IPS-18c (cell line): ENCODE measurements around the gene ARHGEF2.
A peak's percentile ranks its signal among the peaks of the same experiment; 100 is the strongest.
"Not testable (repeated sequence)": the region's sequence is repeated elsewhere in the genome, so short reads cannot be mapped to it uniquely, and the experiment has no call there.

Source experiments
- H3K4me3 ChIP-seq: 2 replicates; pipeline ENCODE4 v1.7.0; 2013; ENCODE audit warnings: low read depth, mild to moderate bottlenecking, low read length, moderate library complexity; ENCODE audit not compliant: insufficient read depth
- H3K9me3 ChIP-seq: one replicate; pipeline ENCODE4 v1.6.1; 2013; ENCODE audit warnings: mild to moderate bottlenecking, low read length, moderate library complexity; ENCODE audit not compliant: control insufficient read depth, insufficient read depth

ARHGEF2 gene

DNA sequence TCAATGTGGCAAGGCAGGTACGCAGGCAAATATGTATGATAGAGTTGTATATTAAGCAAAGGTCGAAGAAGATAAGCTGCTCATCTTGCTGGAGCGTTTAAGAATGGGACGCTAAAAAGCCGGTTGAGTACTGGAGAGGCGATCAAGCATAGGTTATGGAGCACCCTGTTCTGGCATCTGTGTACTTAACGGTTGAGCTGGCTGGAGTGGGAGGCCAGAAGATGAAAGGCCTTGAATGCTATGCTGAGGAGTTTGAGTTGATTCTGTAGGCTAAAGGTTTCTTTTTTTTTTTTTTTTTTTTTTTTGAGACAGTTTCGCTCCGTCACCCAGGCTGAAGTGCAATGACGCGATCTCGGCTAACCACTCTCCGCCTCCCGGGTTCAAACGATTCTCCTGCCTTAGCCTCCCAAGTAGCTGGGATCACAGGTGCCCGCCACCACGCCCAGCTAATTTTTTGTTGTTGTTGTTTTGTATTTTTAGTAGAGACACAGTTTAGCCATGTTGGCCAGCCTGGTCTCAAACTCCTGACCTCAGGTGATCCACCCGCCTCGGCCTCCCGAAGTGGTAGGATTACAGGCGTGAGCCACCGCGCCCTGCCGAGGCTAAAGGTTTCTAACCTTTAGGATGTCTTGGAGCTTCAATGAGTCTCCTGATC is 43.3 kb downstream of the ARHGEF2 start:
- Histone ChIP-seq H3K9me3 (no peaks in the 10 kb centered on the region), H3K4me3 (peak overlapping the region; percentile 95)

DNA sequence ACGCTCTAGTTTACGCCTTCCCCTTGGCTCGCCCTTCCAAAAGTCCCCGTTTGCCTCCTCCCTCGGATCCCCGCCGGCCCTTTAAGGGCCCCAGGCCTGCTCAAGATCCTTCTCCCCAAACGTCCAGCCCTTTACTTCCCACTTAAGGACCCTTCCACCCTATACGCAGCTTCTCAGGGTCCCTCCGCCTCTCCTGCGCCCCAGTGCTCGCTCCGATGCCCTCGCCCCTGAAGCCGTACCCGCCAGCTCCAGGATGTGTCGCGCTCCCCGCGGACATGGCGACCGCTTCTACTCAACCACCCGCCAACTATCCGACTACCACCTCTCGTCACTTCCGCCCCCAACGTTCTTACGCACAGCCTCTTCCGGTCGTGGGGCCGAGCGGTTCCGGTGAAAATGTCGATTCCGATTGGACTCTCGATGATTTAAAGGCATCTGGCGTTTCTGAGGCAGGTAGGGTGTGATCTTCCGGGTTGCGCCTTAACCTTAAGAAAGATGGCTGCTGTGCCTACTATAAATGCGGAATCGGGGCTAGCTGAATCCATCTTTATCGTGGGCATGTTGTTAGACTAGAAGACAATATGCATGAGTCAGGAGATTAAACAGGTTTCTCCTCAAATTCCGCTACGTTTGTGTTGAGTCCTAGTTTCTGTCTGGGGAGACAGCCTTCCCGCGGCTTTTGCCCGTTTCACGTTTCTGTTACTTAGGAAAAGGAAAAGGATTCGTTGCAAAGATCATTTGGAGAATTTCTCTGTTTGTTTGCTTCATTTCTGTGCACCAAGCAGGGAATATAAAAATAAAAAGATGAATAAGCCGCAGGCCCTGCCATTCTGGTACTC is 44.0 kb downstream of the ARHGEF2 start, which contains the start of gene KHDC4:
Gene KHDC4 (minus strand): TSS at position 317 of the 839 bp plus-strand sequence. CDS start 40 bp downstream, at position 277.
- Histone ChIP-seq H3K4me3 (peak within 1 kb of the TSS; percentile 95), H3K9me3 (no peaks in the 10 kb centered on the region)

DNA sequence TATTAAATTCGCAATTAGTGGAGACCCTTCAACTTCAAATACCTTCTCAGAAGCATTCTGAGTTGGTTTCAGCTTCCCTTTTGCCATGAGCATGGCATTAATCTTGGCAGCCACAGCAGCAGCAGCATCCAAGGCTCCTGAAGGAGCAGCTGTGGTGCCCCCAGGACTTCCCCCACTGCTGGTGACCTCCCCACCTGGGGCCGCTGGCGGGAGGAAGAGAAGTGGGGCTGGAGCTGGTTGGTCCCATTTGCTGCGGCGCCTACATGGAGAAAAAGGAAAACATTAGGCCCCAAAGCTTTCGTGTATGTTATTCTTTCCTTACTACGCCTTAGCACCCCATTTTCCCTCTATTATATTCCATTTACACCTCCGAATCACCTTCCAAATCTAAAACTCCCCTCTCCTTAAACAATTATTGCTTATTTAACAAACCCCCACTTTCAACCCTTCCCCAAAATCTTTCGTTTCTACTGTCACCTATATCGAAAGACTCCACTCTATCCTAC is 44.7 kb downstream of the ARHGEF2 start:
- Histone ChIP-seq H3K4me3 (peak overlapping the region; percentile 95), H3K9me3 (no peaks in the 10 kb centered on the region)

DNA sequence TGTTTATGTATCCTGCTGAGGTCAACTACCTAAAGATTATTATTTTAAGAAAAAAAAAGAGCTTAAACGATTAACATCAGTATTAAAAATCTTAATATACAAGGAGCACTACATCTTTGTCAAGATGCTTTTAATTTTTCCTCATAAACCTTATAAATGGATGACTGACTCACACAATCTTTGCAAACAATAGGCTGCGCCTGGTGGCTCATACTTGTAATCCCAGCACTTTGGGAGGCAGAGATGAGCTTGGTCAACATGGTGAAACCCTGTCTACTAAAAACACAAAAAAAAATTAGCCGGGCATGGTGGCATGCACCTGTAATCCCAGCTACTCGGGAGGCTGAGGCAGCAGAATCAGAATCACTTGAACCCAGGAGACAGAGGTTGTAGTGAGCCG is 45.9 kb downstream of the ARHGEF2 start:
- no peaks in the 10 kb centered on the region for H3K9me3 ChIP-seq
- no peak overlapping the region; the same call in 1 of the 2 replicates for H3K4me3 ChIP-seq

DNA sequence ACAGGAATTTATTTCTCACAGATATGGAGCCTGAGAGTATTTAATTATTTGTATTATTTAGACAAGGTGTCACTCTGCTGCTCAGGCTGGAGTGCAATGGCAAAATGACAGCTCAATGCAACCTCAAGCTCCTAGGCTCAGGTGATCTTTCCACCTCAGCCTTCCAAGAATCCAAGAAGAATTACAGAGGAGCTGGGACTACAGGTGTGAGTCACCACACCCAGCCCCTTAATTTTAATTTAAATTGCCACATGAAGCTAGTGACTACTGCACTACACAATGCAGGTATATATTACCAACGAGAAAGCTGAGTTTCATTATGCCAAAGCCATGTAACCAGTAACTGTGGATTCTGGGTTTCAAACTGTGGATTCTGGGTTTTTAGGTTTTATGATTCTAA is 46.3 kb downstream of the ARHGEF2 start:
- peak overlapping the region; percentile 9; the same call in 1 of the 2 replicates for H3K4me3 ChIP-seq

DNA sequence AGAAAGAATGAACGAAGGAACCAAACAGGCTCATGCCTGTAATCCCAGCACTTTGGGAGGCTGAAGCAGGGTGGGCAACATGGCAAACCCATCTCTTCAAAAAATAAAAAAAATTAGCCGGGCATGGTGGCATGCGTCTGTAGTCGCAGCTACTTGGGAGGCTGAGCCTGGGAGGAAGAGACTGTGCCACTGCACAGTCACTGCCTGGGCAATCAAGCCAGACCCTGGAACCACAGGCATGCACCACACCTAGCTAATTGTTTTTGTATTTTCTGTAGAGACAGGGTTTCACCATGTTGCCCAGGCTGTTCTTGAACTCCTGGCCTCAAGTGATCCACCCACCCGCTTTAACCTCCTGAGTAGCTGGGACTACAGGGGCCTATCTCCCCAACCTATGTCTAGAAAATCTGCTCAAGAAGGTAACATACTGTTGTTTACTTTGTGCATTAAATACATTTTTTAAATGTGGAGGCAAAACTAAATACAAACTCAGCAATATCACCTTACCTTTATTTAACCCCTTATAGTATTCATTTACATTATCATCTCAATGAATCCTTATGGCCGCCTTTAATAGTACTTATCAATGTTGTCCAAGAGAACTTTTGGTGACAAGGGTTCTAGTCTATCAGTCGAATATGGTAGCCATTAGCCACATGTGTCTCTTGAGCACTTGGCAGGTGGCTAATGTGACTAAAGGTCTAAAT is 46.9 kb downstream of the ARHGEF2 start:
- no peaks in the 10 kb centered on the region for H3K9me3 ChIP-seq
- peak overlapping the region; percentile 4; the same call in 1 of the 2 replicates for H3K4me3 ChIP-seq

More for the DNA sequence above, 46.3 kb downstream of the ARHGEF2 start:
- H3K9me3 ChIP-seq: no peaks in the 10 kb centered on the region

DNA sequence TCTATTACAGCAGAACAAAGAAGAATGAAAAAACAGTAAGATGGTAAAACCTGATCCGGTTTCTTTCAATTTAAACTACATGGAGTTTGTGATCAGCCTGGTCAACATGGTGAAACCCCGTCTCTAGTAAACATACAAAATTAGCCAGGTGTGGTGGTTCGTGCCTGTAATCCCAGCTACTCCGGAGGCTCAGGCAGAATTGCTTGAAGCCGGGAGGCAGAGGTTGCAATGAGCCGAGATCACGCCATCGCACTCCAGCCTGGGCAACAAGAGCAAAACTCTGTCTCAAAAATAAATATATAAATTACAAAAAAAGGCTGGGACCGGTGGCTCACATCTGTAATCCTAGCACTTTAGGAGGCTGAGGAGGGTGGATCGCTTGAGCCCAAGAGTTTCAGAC is 47.6 kb downstream of the ARHGEF2 start:
- not testable (repeated sequence) for H3K9me3 ChIP-seq, H3K4me3 ChIP-seq

DNA sequence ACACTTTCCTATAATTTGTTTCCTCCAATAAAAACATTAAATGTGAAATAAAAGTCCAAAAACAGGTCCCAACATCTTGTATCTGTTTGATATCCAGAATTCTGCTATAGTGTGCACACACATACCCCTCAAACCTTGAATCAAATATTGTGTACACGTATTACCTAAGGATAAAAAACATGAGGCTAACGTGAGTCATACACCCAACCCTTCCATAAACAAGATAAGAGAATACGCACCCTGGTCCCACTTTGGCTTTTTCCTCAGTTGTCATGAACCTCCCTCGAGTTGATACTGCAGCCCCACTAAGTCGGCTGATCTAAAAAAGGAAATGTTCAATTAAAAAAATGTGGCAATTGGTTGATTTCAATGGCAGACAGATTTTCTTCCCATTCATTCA is 49.3 kb downstream of the ARHGEF2 start:
- Histone ChIP-seq H3K4me3 (no peak overlapping the region), H3K9me3 (no peaks in the 10 kb centered on the region)

DNA sequence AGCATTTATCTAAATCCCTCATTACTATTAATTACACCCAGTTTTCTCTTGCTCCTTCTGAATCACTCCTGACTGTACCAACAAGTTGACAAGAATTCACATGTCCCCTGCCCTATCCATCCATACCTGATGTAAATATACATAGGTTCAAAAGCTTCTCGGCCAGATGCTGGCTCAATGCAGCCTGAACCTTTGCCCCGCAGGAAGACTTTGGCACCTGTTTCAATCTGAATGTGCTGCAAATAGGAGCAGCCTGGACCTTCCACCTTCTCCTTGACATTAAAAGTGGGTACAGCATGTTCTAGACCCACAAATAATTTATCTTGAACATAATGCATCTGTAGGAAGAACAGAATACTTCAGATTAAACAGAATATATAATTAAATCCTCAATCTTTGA is 52.8 kb downstream of the ARHGEF2 start:
- Histone ChIP-seq H3K9me3 (no peaks in the 10 kb centered on the region), H3K4me3 (no peak overlapping the region)

DNA sequence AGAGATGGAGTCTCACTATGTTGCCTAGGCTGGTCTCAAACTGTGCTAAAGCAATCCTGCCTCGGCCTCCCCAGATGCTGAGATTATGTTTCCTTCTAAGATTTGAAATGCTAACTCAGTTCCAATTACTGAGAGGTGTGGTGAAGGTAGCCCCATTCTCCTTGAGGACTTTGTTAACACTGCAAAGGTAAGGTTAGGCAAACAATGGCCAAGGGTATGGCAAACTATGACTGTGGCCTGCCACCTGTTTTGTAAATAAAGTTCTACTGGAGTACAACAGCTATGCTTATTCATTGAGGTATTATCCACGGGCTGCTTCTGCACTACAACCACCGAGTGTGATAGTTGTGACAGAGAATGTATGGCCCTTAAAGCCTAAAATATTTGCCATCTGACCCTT is 57.6 kb downstream of the ARHGEF2 start:
- Histone ChIP-seq H3K9me3 (no peaks in the 10 kb centered on the region), H3K4me3 (no peak overlapping the region)

DNA sequence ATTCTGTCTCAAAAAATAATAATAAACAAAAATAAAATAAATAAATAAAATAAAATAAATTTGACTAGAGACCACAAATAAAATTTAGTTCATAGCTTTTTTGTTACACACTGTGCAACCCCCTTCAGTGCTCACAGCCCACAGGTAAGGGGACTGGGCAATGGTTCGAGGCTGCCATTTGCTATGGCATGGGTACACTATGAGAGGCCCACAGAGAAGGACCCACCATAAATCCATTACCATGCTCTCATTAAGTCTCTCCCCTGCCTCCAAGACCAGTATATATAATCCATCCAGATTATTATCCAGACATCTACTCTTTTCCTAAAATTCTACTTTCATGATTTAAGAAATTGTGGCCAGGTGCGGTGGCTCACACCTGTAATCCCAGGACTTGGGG is 58.5 kb downstream of the ARHGEF2 start:
- H3K4me3 ChIP-seq: no peak overlapping the region
- no peaks in the 10 kb centered on the region for H3K9me3 ChIP-seq

DNA sequence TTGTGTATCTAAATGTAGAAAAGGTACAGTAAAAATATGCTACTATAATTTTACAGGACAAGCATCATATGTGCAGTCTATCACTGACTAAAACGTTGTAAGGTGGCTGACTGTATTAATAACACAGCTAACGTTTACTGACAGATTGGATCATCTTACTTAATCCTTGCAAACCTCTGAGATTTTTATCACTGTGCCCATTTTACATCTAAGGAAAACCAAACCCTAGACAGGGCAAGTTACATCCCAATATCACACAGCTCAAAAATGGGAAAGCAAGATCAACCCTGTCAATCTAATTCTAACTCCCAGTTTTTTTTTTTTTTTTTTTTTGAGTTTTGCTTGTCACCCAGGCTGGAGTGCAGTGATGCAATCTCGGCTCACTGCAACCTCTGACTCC is 59.7 kb downstream of the ARHGEF2 start:
- Histone ChIP-seq H3K9me3 (no peaks in the 10 kb centered on the region), H3K4me3 (no peak overlapping the region)

DNA sequence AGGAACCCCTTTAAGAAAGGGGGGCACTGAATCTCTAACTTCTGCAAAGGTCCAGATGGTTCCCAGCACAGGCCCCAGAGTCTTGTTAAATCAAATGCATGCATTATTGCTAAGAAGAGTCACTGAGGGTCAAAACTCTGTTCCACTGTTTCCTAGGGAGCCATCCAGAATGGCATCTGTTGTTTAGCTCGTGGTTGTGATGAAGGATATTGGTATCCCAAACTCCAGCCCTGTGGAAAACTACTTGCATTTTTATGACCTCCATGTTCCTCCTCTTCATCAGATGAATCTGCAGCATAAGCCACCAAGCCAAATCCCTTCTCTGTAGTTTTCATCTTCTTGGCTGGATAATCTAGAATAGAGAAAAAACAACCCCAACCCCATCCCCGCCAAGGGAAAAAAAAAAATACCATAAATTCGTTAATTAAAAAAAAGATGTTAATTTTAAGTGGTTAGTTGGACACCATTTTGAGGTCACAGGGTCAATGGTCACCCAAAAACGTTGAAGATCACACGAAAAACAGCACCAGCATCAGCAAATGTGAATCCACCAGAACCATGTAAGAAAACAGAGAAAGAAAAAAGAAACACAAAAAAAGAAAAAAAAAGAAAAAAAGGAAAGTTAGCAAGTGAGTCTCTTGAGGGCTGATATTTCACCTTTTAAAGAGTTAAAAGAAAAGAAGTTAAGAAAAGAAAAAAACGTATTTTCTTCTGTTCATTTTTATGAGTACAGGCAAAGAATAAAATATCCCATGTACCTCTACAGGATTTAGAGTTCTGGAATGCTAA is 64.2 kb downstream of the ARHGEF2 start:
- H3K9me3 ChIP-seq: no peaks in the 10 kb centered on the region
- H3K4me3 ChIP-seq: no peak overlapping the region

DNA sequence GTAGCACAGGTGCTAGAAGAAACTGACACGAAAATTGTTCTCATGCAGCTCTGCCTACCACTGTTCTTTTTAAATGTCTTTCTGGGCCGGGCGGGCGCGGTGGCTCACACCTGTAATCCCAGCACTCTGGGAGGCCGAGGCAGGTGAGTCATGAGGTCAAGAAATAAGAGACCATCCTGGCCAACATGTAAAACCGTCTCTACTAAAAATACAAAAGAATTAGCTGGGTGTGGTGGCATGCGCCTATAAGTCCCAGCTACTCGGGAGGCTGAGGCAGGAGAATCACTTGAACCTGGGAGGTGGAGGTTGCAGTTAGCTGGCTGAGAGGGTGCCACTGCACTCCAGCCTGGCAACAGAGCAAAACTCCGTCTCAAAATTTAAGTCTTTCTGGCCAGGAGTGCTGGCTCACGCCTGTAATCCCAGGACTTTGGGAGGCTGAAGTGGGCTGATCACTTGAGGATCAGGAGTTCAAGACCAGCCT is 66.3 kb downstream of the ARHGEF2 start:
- H3K9me3 ChIP-seq: no peaks in the 10 kb centered on the region
- no peak overlapping the region for H3K4me3 ChIP-seq

DNA sequence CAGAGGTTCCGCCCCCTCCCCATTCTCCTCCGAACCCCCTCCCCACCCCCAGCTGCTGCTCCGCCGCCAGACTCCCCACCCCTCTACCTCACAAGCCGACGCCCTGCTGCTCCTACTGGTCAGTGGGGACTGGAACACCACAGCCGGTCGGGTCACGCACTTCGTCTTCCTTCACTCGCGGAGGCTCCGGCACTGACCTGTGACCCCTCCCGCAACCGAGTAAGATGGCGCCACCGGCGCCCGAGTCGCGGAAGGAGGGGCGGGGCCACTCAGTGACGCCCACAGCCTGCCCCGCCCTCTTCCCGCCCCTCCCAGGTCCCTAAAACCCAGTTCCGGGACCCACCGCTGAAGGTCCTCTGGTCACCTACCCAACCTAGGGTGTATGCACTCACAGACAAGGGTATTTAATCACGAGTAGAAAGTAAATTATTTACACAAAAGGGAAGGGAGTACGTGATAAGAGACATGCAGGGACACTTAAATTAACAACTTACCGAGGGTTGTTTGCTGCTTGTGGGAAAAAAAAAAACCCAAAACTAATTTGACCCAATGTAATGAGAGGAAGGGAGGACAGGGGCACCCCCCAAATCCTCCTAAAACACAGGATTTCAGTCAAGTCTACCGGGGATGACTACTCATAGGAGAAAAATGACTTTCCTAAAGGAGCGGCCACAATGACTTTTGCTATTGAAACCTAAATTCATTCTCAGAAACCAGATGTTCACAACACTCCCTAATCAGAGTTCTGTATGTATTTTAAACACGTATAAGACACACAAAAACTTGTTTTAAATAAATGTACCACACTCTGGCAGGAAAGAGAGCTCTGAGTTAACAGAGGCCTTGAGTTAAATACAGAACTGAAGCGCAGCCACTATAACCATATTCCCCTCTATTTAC is 66.9 kb downstream of the ARHGEF2 start, which contains the start of gene RIT1:
Gene RIT1 (minus strand): TSS at position 194 of the 900 bp plus-strand sequence. CDS start 588 bp downstream, outside the sequence.
- H3K9me3 ChIP-seq: no peaks in the 10 kb centered on the region
- H3K4me3 ChIP-seq: peak within 1 kb of the TSS; percentile 53

DNA sequence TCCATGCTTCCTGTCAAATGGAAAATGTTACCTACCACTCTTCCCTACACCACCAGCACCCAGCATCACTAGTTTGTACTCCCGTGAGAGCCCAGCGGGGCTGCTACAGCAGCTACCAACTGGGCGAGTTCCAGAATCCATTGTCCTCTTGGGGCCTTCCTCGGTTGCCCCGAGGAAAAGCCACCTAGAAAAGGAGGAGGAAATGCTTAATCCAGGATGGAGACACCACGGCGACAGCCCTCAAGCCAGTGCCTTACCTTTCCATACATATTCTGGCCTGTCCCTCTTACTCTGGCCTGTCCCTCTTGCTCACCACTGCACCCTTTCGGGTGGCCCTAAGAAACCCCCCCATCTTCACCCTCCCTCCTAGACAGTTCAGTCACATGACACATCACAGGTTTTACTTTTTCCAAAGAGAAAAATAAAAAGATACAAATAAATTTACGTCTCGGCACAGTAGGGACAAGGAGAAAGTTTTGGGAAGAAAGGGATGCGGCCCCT is 67.7 kb downstream of the ARHGEF2 start:
- Histone ChIP-seq H3K4me3 (peak overlapping the region; percentile 53), H3K9me3 (no peaks in the 10 kb centered on the region)
